HepG2 (cell line): ENCODE measurements around the gene FAM20A. TPM values are rescaled to one million over a fixed set of nuclear protein-coding genes. Genes with fewer than 3 reads are reported as not detected.

Source experiments
- CSRNP1 ChIP-seq: sonication (generic); formaldehyde crosslinking; IDR thresholded peaks from 2 replicates; pipeline ENCODE4 v1.8.1; 2023; ENCODE audit warnings: mild to moderate bottlenecking, missing genetic modification reagents
- DMAP1 ChIP-seq: IDR thresholded peaks from 2 replicates; pipeline ENCODE4 v1.6.1; 2016
- ELF3 ChIP-seq: IDR thresholded peaks from 2 replicates; pipeline ENCODE4 v1.6.1; 2016; ENCODE audit warnings: missing genetic modification reagents, missing compliant biosample characterization
- ETV6 ChIP-seq: sonication (generic); formaldehyde crosslinking; conservative IDR thresholded peaks from 2 replicates; pipeline ENCODE4 v1.4.0; 2020; ENCODE audit warnings: missing genetic modification reagents
- FOXO1 ChIP-seq: sonication (generic); formaldehyde crosslinking; IDR thresholded peaks from 2 replicates; pipeline ENCODE4 v1.4.0; 2020; ENCODE audit warnings: missing genetic modification reagents
- KDM5A ChIP-seq: fragments of 200-600 bp; sonication (generic); IDR thresholded peaks from 2 replicates; pipeline ENCODE4 v1.7.0; 2018; ENCODE audit warnings: antibody characterized with exemption, mild to moderate bottlenecking, low read length, borderline replicate concordance
- MTF2 ChIP-seq: sonication (generic); formaldehyde crosslinking; IDR thresholded peaks from 2 replicates; pipeline ENCODE4 v1.5.0; 2020; ENCODE audit warnings: missing genetic modification reagents, borderline replicate concordance
- MXD1 ChIP-seq: sonication (generic); formaldehyde crosslinking; IDR thresholded peaks from 2 replicates; pipeline ENCODE4 v1.4.0; 2020; ENCODE audit warnings: mild to moderate bottlenecking, missing genetic modification reagents
- MXD4 ChIP-seq: IDR thresholded peaks from 2 replicates; pipeline ENCODE4 v1.6.1; 2016; ENCODE audit warnings: mild to moderate bottlenecking, missing biosample characterization, missing genetic modification reagents
- NKX3-1 ChIP-seq: sonication (generic); formaldehyde crosslinking; IDR thresholded peaks from 2 replicates; pipeline ENCODE4 v1.5.0; 2020; ENCODE audit warnings: missing genetic modification reagents
- NR2C2 ChIP-seq: sonication (generic); formaldehyde crosslinking; IDR thresholded peaks from 2 replicates; pipeline ENCODE4 v1.4.0; 2020; ENCODE audit warnings: missing genetic modification reagents, mild to moderate bottlenecking, moderate library complexity, borderline replicate concordance
- POLR2A ChIP-seq, 2 experiments: IDR thresholded peaks; 2 replicates each; pipeline ENCODE4 v1.6.1; 2011; ENCODE audit warnings: low read depth in 2 of 2, low read length in 2 of 2, mild to moderate bottlenecking in 1 of 2, moderate library complexity in 1 of 2; ENCODE audit not compliant: insufficient read depth in 1 of 2
- SRY ChIP-seq: sonication (generic); formaldehyde crosslinking; IDR thresholded peaks from 2 replicates; pipeline ENCODE4 v1.8.0; 2022; ENCODE audit warnings: mild to moderate bottlenecking, missing genetic modification reagents
- ZBTB8A ChIP-seq: sonication (generic); formaldehyde crosslinking; IDR thresholded peaks from 2 replicates; pipeline ENCODE4 v1.4.0; 2020; ENCODE audit warnings: mild to moderate bottlenecking, low read depth, missing genetic modification reagents, borderline replicate concordance
- ZNF563 ChIP-seq: sonication (generic); formaldehyde crosslinking; IDR thresholded peaks from 2 replicates; pipeline ENCODE4 v1.8.0; 2022; ENCODE audit warnings: mild to moderate bottlenecking, moderate library complexity, missing genetic modification reagents
- ZNF776 ChIP-seq: sonication (generic); formaldehyde crosslinking; IDR thresholded peaks from 2 replicates; pipeline ENCODE4 v1.4.0; 2020; ENCODE audit warnings: mild to moderate bottlenecking, missing genetic modification reagents
- polyA plus RNA-seq, 8 experiments: library from polyadenylated mRNA; depleted of rRNA in 3 of 8; stranded (reverse) in 7 of 8; unstranded in 1 of 8; fragments of >200 nt; fragmentation: Illumina TruSeq in 4 of 8; extraction: Trizol in 4 of 8; gene quantifications; 2 replicates each; pipeline versions ENCODE4 v1.2.1 to v1.2.3, GENCODE V29; 2011 to 2016; ENCODE audit warnings: low read depth in 4 of 8, missing spikeins in 1 of 8, mixed read lengths in 1 of 8; ENCODE audit not compliant: insufficient read depth in 1 of 8
- total RNA-seq, 5 experiments: library from RNA; depleted of rRNA; stranded (reverse); fragments of >200 nt; fragmentation: Illumina TruSeq; extraction: Trizol; gene quantifications; 2 replicates each; pipeline ENCODE4 v1.2.3, GENCODE V29; 2016; ENCODE audit warnings: low read depth in 1 of 5
- TF ChIP-seq, protein P1 (sequence below): sonication (generic); formaldehyde crosslinking; IDR thresholded peaks from 2 replicates; pipeline ENCODE4 v1.8.0; 2022; ENCODE audit warnings: missing genetic modification reagents, mild to moderate bottlenecking, borderline replicate concordance
- TF ChIP-seq, protein P2 (sequence below): sonication (generic); formaldehyde crosslinking; IDR thresholded peaks from 2 replicates; pipeline ENCODE4 v1.4.0; 2020; ENCODE audit warnings: mild to moderate bottlenecking, missing genetic modification reagents
- TF ChIP-seq, protein P3 (sequence below): sonication (generic); formaldehyde crosslinking; IDR thresholded peaks from 2 replicates; pipeline ENCODE4 v1.4.0; 2020; ENCODE audit warnings: mild to moderate bottlenecking, missing genetic modification reagents

The FAM20A gene
- total and polyA plus RNA-seq, 2 of the 13 experiments (the other 11 are each of a cell fraction or from before 2014, with no cell fraction given): 9.3 to 20.7 TPM

DNA sequence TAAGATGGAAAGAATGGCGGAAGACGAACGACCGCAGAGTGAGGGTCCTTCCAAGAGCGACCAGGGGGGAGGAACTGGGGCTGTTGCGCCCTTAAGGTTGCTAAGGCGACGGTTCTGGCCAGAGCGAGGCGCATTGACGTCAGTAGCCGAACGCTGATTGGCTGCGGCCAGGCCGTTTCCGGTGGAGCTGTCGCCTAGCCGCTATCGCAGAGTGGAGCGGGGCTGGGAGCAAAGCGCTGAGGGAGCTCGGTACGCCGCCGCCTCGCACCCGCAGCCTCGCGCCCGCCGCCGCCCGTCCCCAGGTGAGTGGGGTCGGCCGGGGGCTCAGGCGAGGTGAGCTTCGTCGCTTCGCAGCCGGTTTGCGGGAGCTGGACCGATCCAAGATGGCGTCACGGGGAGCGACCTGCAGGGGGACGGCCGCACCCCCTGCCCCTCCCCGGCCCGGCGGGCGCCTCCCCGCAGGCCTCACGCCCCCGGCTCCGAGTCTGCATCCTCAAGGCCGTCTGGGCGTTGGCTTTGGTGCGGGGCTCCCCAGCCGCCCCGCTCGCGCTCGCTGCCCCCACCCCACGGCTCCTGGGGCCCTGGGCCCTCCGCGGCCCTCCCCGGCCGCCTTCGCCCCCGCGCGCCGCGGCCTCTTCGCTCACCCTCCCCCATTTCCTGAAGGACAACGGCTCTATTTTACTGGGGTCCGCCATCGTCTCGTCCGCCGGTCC is 88.8 kb downstream of the FAM20A start, which contains the start of gene PRKAR1A (continued):
- TF ChIP-seq CSRNP1: peak; percentile 87; the same call in 1 of the 2 replicates
- peak; percentile 82 to 86 for TF ChIP-seq POLR2A (IDR thresholded peaks at IDR 0.05; ENCODE audit: insufficient read depth in 1 of 2, low read depth in 2 of 2, low read length in 2 of 2)
- TF ChIP-seq ZBTB8A (CRISPR knock-in tag): no peak
- no peak for TF ChIP-seq MXD4 (CRISPR knock-in tag)
- peak; percentile 92 for TF ChIP-seq DMAP1
- peak; percentile 64; the same call in 1 of the 2 replicates for TF ChIP-seq ZNF563 (CRISPR knock-in tag)
- TF ChIP-seq NR2C2 (CRISPR knock-in tag): no peak
- TF ChIP-seq, protein P1, sequence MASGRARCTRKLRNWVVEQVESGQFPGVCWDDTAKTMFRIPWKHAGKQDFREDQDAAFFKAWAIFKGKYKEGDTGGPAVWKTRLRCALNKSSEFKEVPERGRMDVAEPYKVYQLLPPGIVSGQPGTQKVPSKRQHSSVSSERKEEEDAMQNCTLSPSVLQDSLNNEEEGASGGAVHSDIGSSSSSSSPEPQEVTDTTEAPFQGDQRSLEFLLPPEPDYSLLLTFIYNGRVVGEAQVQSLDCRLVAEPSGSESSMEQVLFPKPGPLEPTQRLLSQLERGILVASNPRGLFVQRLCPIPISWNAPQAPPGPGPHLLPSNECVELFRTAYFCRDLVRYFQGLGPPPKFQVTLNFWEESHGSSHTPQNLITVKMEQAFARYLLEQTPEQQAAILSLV (CRISPR knock-in tag): peak; percentile 95; the same call in 1 of the 2 replicates
- TF ChIP-seq NKX3-1 (CRISPR knock-in tag): peak; percentile 25; the same call in 1 of the 2 replicates
- TF ChIP-seq MTF2 (CRISPR knock-in tag): 0 out of 2 replicates have a peak, but pooled peaks have one; percentile 25
- TF ChIP-seq FOXO1 (CRISPR knock-in tag): 0 out of 2 replicates have a peak, but pooled peaks have one; percentile 12
- TF ChIP-seq ETV6 (CRISPR knock-in tag): no peak
- TF ChIP-seq MXD1 (CRISPR knock-in tag): no peak; the same call in 1 of the 2 replicates
- TF ChIP-seq, protein P2, sequence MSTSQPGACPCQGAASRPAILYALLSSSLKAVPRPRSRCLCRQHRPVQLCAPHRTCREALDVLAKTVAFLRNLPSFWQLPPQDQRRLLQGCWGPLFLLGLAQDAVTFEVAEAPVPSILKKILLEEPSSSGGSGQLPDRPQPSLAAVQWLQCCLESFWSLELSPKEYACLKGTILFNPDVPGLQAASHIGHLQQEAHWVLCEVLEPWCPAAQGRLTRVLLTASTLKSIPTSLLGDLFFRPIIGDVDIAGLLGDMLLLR (CRISPR knock-in tag): no peak
- TF ChIP-seq, protein P3, sequence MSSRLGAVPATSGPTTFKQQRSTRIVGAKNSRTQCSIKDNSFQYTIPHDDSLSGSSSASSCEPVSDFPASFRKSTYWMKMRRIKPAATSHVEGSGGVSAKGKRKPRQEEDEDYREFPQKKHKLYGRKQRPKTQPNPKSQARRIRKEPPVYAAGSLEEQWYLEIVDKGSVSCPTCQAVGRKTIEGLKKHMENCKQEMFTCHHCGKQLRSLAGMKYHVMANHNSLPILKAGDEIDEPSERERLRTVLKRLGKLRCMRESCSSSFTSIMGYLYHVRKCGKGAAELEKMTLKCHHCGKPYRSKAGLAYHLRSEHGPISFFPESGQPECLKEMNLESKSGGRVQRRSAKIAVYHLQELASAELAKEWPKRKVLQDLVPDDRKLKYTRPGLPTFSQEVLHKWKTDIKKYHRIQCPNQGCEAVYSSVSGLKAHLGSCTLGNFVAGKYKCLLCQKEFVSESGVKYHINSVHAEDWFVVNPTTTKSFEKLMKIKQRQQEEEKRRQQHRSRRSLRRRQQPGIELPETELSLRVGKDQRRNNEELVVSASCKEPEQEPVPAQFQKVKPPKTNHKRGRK (CRISPR knock-in tag): 0 out of 2 replicates have a peak, but pooled peaks have one; percentile 6
- peak; percentile 35 for TF ChIP-seq ELF3 (CRISPR knock-in tag)
- no peak for TF ChIP-seq SRY
- TF ChIP-seq KDM5A: no peak; the same call in 1 of the 2 replicates
- TF ChIP-seq ZNF776 (CRISPR knock-in tag): peak; percentile 81
